IPS DF 19.7 (cell line): ENCODE data around the gene KCTD6.

Experiments used
- DNase-seq: peaks from one replicate; pipeline ENCODE4 v3.0.0-alpha.2; 2013; ENCODE audit warnings: low read depth, low spot score

Gene KCTD6

GRCh38 chr3:58491506-58492402, at the start of gene KCTD6:
Gene KCTD6 (plus strand): TSS chr3:58492096. CDS start chr3:58498756, 6,660 bp downstream.
- DNase-seq, result peak; percentile 47

- DNase-seq, result no peak
Observed at GRCh38 chr3:58452176-58452575, 39.7 kb upstream of the KCTD6 start.

DNA sequence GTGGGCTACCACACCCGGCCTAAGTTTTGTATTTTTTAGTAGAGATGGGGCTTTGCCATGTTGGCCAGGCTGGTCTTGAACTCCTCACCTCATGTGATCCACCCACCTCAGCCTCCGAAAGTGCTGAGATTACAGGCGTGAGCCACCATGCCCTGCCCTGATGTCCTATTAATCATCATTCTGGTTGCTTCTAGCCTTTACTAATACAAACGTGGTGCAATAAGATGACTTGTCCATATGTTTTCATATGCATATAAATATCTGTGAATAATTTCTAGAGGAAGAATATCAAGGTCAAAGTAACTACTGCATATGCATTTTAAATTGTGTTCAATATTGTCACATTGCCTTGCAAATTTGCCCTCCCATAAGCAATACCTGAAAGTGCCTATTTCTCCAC, 32.7 kb upstream of the KCTD6 start:
- no peak for DNase-seq

DNA sequence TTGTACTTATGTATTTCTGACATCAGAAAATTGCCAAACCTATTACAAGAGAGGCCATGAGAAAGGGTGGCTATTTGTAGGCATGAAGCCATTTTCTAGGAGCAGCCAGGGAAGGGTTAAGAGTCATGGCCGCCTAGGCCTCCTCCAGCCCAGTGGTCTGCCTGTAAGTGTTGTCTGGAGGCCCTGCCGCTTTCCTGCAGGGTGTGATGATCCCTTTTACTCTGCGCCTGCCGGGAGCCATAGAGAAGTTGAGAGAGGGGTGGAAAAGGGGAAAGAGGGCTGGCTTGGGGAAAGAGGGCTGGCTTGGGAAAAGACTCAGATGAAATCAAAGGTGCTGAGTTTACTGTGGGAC, 29.1 kb upstream of the KCTD6 start:
- DNase-seq, result no peak

DNA sequence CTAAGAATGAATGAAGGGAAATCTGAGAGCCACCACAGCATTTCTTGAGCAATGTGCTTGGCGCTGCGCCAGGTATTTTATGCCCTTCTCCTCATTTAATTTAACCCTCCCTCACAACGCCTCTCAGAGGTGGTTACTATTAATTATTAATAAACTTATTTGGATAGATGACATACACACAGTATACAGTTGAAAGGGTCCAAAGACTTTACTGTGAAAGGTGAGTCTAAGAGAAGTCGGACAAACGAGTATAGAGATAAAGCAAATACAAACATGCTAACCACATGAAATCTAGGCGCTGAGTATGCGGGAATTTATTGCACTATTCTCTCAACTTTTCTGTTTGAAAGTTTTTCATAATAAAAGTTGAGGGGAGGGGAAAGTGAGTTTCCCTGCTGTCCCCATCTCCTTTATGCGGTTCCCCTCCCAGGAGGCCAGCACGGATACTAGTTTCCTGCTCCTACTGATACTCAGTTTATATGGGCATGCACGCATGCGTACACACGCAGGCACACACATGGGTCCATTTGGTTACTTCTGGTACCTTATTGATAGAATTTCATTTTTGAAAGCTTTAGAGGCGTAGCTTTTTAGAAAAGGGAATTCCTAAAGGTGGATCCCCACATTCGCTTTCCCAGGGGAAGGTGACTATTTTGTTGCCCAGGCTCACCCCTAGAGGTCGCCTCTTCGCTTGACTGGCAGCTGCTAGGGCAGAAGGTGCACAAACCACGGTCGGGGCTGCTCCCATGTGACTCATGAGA, 28.5 kb upstream of the KCTD6 start:
- peak; percentile 48 for DNase-seq

DNA sequence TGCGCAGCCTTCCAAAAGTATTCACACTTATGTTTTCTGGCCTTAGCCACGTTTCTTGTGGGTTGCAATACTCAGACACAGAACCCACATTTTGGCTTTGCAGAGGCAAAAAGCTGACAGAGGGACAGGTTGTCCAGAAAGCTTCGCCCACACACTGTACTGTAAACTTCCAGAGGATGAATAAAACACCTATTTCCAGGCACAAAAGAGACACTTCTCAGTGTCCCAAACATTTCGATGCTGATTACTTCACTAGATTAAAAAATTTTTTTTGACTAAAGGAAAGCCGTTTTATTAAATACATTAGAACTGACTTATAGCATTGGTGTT, 28.0 kb upstream of the KCTD6 start:
- no peak for DNase-seq

DNA sequence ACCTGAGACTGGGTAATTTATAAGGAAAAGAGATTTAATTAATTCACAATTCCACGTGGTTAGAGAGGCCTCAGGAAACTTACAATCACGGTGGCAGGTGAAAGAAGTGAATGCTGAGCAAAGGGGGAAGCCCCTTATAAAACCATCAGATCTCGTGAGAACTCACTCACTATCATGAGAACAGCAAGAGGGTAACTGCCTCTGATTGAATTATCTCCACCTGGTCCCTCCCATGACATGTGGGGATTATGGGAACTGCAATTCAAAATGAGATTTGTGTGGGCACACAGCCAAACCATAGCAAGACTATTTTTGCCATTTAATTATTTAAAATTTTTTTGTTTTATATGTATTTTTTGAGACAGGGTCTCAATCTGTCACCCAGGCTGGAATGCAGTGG, 27.0 kb upstream of the KCTD6 start:
- no peak for DNase-seq

GRCh38 chr3:58466899-58467563, 24.9 kb upstream of the KCTD6 start:
- no peak for DNase-seq

GRCh38 chr3:58469096-58469495, 22.8 kb upstream of the KCTD6 start:
- no peak for DNase-seq

DNA sequence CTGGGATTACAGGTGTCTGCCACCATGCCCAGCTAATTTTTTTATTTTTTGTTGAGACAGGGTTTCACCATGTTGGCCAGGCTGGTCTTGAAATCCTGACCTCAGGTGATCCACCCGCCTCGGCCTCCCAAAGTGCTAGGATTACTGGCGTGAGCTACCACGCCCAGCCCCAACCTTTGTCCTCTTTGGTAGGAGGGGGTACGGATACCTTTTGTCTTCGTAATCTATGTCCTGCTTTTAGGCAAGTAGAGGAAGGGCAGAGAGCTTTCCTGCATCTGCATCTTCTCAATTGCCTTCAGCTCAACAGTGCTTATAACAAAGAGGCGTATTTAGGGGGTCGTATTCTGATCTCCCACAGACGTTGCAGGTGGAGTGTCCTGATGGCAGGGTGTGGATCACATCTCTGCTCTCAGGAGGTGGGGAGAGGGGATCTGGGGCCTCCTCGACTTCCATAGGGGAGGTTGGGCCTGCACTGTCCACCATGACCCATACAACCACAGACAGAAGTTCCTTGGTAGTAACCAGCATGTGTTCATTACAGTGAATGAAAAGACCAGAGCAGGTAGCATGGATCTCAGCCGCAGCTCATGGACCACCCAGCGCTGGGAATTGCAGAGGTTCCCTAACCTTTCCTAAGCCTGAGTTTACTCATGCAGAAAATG, 21.4 kb upstream of the KCTD6 start:
- DNase-seq, result no peak

DNA sequence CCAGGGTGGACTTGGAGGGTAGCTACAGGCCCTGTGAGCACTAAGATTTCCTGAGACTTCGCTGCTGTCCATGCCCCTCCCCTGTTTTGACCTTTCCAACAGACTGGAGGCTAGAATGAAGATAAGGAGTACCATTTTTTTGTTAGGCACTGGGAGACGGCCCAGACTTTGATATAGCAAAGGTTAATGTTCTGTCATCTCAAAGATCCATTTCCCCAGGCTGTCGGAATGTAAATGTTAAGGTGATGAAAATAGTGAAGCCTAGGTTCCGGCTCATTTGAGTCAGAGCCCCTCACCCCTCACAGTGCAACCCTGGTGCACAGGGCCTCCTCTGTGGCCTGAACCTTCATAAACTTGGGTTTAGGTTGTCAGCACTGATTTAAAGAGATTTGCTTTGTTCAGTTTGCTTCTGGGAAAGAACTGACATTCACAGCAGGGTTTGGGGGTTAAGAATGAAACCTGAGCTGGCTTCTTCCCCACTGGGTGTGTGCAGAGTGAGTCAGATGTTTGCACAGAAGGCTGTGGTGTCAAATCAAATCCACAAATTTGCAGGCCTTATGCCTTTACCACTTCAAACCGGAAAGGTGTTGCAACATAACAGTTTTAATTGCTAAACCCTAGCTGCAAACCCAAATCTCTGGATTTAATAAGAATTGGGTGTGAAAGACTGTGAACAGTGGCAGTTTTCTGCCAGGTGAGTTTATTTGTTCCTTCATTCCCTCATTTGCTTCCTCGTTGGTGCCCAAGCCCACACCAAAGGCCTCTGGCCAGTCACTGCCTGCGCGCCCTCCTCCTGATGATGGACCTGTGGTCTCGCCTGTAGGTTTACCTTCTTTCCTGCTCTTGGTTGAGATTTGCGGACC, 20.6 kb upstream of the KCTD6 start:
- no peak for DNase-seq

DNA sequence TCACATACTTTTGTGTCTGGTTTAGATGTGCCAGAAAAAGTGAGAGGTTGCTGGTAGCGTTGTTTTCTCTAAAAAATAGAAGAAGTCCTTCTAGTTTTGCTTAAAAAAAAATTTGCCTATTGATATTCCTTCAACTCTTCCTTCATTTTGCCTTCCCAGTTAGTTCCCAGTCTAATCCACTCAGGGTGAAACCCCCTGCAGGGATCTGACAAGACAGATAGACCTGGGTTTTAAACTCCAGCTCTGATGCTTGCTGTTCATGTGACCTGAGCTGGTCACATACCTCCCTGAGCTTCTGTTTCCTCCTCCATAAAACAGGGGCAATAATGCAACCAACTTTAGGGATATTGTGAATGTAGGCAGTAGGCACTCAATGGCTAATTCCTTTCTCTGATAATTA, 18.6 kb upstream of the KCTD6 start:
- no peak for DNase-seq

DNA sequence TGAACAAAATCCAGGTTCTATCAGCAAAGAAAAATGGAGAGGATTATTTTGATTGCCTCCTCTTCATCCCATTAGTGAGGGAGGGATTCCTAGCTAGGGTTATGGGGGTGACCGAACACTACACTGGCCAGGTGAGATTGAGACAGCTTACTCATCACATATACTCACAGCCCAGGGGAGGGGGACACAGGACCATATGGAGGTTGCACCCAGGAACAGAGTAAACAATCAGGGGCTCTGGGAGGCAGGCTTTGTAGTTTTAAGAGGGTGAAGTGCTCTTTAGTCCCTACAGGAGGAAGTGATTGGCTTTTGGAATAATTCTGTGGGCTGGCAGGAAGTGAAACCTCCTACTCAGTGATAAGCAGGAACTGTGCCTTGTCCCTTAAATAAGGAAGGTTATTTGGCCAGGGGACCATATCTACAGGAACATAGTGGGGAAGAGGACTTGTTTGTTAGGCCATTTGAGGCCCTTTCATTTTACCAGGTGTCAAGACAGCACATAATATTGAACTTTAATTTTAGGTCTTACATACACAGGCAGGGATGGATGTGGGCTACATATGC, 17.5 kb upstream of the KCTD6 start:
- DNase-seq, result no peak

GRCh38 chr3:58474967-58475578, 16.8 kb upstream of the KCTD6 start:
- no peak for DNase-seq

DNA sequence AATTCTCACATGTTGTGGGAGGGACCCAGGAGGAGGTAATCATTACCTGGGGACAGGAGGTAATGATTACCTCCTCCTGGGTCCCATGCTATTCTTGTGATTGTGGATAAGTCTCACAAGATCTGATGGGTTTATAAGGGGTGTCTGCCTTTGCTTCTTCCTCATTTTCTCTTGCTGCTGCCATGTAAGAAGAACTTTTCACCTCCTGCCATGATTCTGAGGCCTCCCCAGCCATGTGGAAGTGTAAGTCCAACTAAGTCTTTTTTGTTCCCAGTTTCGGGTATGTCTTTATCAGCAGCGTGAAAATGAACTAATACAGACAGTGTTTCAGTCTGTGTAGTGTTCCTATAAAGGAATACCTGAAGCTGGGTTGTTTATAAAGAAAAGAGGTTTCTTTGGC, 13.1 kb upstream of the KCTD6 start:
- DNase-seq, result no peak

GRCh38 chr3:58480309-58480708, 11.6 kb upstream of the KCTD6 start:
- DNase-seq, result no peak

GRCh38 chr3:58482917-58483636, 8.8 kb upstream of the KCTD6 start:
- DNase-seq, result no peak

DNA sequence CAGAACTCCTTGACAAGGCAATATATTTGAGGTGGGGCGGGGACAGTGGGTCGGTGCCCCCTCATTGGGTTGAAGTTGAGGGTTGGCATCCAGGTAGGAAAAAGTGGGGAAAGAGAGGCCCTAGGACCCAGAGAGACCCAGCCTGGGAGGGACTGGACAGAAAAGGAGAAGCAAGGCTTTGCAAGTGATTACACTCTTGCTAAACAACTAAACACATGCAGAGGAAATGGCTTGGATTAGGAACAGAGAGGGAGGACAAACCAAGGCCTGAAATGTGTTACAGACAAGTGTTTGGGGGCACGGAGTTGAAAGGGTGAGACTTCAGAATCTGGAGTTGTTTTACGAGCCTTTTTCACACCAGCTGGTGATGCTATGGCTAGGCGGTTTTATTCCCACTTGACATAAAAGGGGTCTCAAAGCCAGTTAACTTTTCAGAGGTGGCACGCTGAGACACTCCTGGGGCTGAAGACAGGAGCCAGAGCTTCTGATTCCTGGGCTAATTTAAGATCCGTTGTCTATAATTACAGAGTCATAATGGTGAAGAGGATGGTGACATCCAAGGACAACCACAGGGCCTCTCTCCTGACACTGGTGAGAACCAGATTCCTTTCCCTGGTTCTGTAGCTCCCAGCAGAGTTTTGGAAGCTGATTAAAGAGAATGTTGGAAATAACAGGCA, 7.7 kb upstream of the KCTD6 start:
- no peak for DNase-seq

- DNase-seq, result no peak
Observed at GRCh38 chr3:58484722-58485069, 7.2 kb upstream of the KCTD6 start.
